WTC11 (cell line): ENCODE data around the gene IGSF9B. TPM values are rescaled to one million over a fixed set of nuclear protein-coding genes. Genes with fewer than 3 reads are reported as not detected.

Experiments used
- ATAC-seq: fragments of 200-7000 bp; cut with Tn5 transposase; 2 replicates; pipeline ENCODE4 v1.10.0; 2021; ENCODE audit warnings: mild to moderate bottlenecking, moderate library complexity
- CTCF ChIA-PET: fragments of 300-600 bp; sonication (Branson Sonifier 250); formaldehyde crosslinking; loops from one replicate; lab custom pipeline; 2021; ENCODE audit warnings: antibody characterized with exemption; lab: Charles Lee
- POLR2A ChIA-PET: fragments of 350-600 bp; sonication (Branson Sonifier 250); formaldehyde crosslinking; loops from one replicate; lab custom pipeline; 2021; ENCODE audit warnings: antibody characterized with exemption; lab: Charles Lee
- DNase-seq: peaks from one replicate; pipeline ENCODE4 v3.0.0; 2021; ENCODE audit warnings: low spot score
- H3K27ac Mint-ChIP-seq: 2 replicates; pipeline ENCODE4 v1.8.0; 2021; ENCODE audit warnings: mixed read lengths
- H3K27me3 Mint-ChIP-seq: 2 replicates; pipeline ENCODE4 v1.8.0; 2021; ENCODE audit warnings: low read depth, mild to moderate bottlenecking, moderate library complexity, mixed read lengths
- H3K36me3 Mint-ChIP-seq: 2 replicates; pipeline ENCODE4 v1.8.0; 2021; ENCODE audit warnings: mixed read lengths
- H3K4me1 Mint-ChIP-seq: 2 replicates; pipeline ENCODE4 v1.8.0; 2022; ENCODE audit warnings: mixed read lengths
- H3K4me3 Mint-ChIP-seq: 2 replicates; pipeline ENCODE4 v1.8.0; 2021; ENCODE audit warnings: mild to moderate bottlenecking, moderate library complexity, mixed read lengths
- H3K9me3 Mint-ChIP-seq: 2 replicates; pipeline ENCODE4 v1.8.0; 2021; ENCODE audit warnings: mixed read lengths
- ERG ChIP-seq: fragments of 250-450 bp; sonication (Bioruptor Pico); IDR thresholded peaks from 2 replicates; pipeline ENCODE4 v1.8.0; 2021; ENCODE audit warnings: mild to moderate bottlenecking
- ESRRA ChIP-seq: sonication (generic); formaldehyde crosslinking; IDR thresholded peaks from 2 replicates; pipeline ENCODE4 v1.8.1; 2022; ENCODE audit warnings: mild to moderate bottlenecking, missing genetic modification reagents, borderline replicate concordance
- FOXK1 ChIP-seq: sonication (generic); formaldehyde crosslinking; IDR thresholded peaks from 2 replicates; pipeline ENCODE4 v1.8.0; 2022; ENCODE audit warnings: mild to moderate bottlenecking, moderate library complexity, missing genetic modification reagents
- GABPB1 ChIP-seq: sonication (generic); formaldehyde crosslinking; IDR thresholded peaks from 2 replicates; pipeline ENCODE4 v1.8.1; 2023; ENCODE audit warnings: mild to moderate bottlenecking, missing genetic modification reagents
- HMGA2 ChIP-seq: fragments of 250-450 bp; sonication (Bioruptor Pico); IDR thresholded peaks from 2 replicates; pipeline ENCODE4 v1.4.0; 2021; ENCODE audit warnings: mild to moderate bottlenecking, moderate library complexity
- IRF2 ChIP-seq: sonication (generic); formaldehyde crosslinking; IDR thresholded peaks from 2 replicates; pipeline ENCODE4 v1.8.0; 2022; ENCODE audit warnings: low read depth, missing genetic modification reagents, borderline replicate concordance
- KAT7 ChIP-seq: sonication (generic); formaldehyde crosslinking; IDR thresholded peaks from 2 replicates; pipeline ENCODE4 v1.8.1; 2023; ENCODE audit warnings: missing genetic modification reagents, mild to moderate bottlenecking, borderline replicate concordance
- MYBL2 ChIP-seq: sonication (generic); formaldehyde crosslinking; IDR thresholded peaks from 2 replicates; pipeline ENCODE4 v1.8.1; 2023; ENCODE audit warnings: mild to moderate bottlenecking, moderate library complexity, missing genetic modification reagents
- NR2C2 ChIP-seq: sonication (generic); formaldehyde crosslinking; IDR thresholded peaks from 2 replicates; pipeline ENCODE4 v1.8.0; 2022; ENCODE audit warnings: mild to moderate bottlenecking, missing genetic modification reagents
- PRDM15 ChIP-seq: sonication (generic); formaldehyde crosslinking; IDR thresholded peaks from 2 replicates; pipeline ENCODE4 v1.8.0; 2022; ENCODE audit warnings: missing genetic modification reagents
- RORB ChIP-seq: fragments of 250-450 bp; sonication (Bioruptor Pico); IDR thresholded peaks from 2 replicates; pipeline ENCODE4 v1.9.0; 2021; ENCODE audit warnings: mild to moderate bottlenecking
- TEAD1 ChIP-seq: sonication (generic); formaldehyde crosslinking; IDR thresholded peaks from 2 replicates; pipeline ENCODE4 v1.8.0; 2022; ENCODE audit warnings: mild to moderate bottlenecking, missing genetic modification reagents
- ZBTB21 ChIP-seq: sonication (generic); formaldehyde crosslinking; IDR thresholded peaks from 2 replicates; pipeline ENCODE4 v1.8.1; 2023; ENCODE audit warnings: mild to moderate bottlenecking, missing genetic modification reagents, borderline replicate concordance
- ZNF138 ChIP-seq: sonication (generic); formaldehyde crosslinking; conservative IDR thresholded peaks from 2 replicates; pipeline ENCODE4 v1.8.1; 2022; ENCODE audit warnings: mild to moderate bottlenecking, moderate library complexity, missing genetic modification reagents
- ZNF423 ChIP-seq: fragments of 250-450 bp; sonication (Bioruptor Pico); IDR thresholded peaks from 2 replicates; pipeline ENCODE4 v2.1.2; 2022; ENCODE audit warnings: mild to moderate bottlenecking, moderate library complexity
- total RNA-seq: library from RNA; stranded (reverse); gene quantifications from 3 replicates; pipeline ENCODE4 v1.2.3, GENCODE V29; 2021
- TF ChIP-seq, protein P1 (sequence below): sonication (generic); formaldehyde crosslinking; conservative IDR thresholded peaks from 2 replicates; pipeline ENCODE4 v1.8.1; 2023; ENCODE audit warnings: mild to moderate bottlenecking, low read depth, missing genetic modification reagents, moderate library complexity
- TF ChIP-seq, protein P2 (sequence below): sonication (generic); formaldehyde crosslinking; IDR thresholded peaks from 2 replicates; pipeline ENCODE4 v1.8.0; 2022; ENCODE audit warnings: mild to moderate bottlenecking, missing genetic modification reagents
- TF ChIP-seq, protein P3 (sequence below): sonication (generic); formaldehyde crosslinking; IDR thresholded peaks from 2 replicates; pipeline ENCODE4 v1.8.0; 2023; ENCODE audit warnings: missing genetic modification reagents
- TF ChIP-seq, protein P4 (sequence below): sonication (generic); formaldehyde crosslinking; IDR thresholded peaks from 2 replicates; pipeline ENCODE4 v1.8.1; 2022; ENCODE audit warnings: low read depth, missing genetic modification reagents, borderline replicate concordance
- TF ChIP-seq, protein P5 (sequence below): sonication (generic); formaldehyde crosslinking; IDR thresholded peaks from 2 replicates; pipeline ENCODE4 v1.8.1; 2023; ENCODE audit warnings: mild to moderate bottlenecking, missing genetic modification reagents, moderate library complexity
- TF ChIP-seq, protein P6 (sequence below): sonication (generic); formaldehyde crosslinking; IDR thresholded peaks from 2 replicates; pipeline ENCODE4 v1.8.1; 2022; ENCODE audit warnings: missing genetic modification reagents, borderline replicate concordance

Gene IGSF9B
- total RNA-seq, 1 experiment from 2014 or later, result 52.7 TPM

GRCh38 chr11:133955081-133955891, 1.5 kb downstream of the IGSF9B start:
- ChIA-PET POLR2A (no interaction called here), CTCF (interaction anchor here (0.9 to 4.6 kb wide), 6 partner anchors 8 to 95 kb away, joined by 3 to 25 read pairs (median 4); no protein-coding TSS in a partner anchor)
- H3K36me3 Mint-ChIP-seq, result peaks cover 4% of the 10 kb centered on the region; the same call in 1 of the 2 replicates
- no peak overlapping the region for H3K27ac Mint-ChIP-seq
- TF ChIP-seq TEAD1 (CRISPR knock-in tag), result no peak
- TF ChIP-seq, protein P1, sequence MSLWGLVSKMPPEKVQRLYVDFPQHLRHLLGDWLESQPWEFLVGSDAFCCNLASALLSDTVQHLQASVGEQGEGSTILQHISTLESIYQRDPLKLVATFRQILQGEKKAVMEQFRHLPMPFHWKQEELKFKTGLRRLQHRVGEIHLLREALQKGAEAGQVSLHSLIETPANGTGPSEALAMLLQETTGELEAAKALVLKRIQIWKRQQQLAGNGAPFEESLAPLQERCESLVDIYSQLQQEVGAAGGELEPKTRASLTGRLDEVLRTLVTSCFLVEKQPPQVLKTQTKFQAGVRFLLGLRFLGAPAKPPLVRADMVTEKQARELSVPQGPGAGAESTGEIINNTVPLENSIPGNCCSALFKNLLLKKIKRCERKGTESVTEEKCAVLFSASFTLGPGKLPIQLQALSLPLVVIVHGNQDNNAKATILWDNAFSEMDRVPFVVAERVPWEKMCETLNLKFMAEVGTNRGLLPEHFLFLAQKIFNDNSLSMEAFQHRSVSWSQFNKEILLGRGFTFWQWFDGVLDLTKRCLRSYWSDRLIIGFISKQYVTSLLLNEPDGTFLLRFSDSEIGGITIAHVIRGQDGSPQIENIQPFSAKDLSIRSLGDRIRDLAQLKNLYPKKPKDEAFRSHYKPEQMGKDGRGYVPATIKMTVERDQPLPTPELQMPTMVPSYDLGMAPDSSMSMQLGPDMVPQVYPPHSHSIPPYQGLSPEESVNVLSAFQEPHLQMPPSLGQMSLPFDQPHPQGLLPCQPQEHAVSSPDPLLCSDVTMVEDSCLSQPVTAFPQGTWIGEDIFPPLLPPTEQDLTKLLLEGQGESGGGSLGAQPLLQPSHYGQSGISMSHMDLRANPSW (CRISPR knock-in tag), result no peak
- no peak for TF ChIP-seq ZNF423 (CRISPR knock-in tag)
- TF ChIP-seq ESRRA, result no peak
- TF ChIP-seq, protein P2, sequence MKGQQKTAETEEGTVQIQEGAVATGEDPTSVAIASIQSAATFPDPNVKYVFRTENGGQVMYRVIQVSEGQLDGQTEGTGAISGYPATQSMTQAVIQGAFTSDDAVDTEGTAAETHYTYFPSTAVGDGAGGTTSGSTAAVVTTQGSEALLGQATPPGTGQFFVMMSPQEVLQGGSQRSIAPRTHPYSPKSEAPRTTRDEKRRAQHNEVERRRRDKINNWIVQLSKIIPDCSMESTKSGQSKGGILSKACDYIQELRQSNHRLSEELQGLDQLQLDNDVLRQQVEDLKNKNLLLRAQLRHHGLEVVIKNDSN (CRISPR knock-in tag), result no peak
- TF ChIP-seq RORB, result no peak
- TF ChIP-seq, protein P3, sequence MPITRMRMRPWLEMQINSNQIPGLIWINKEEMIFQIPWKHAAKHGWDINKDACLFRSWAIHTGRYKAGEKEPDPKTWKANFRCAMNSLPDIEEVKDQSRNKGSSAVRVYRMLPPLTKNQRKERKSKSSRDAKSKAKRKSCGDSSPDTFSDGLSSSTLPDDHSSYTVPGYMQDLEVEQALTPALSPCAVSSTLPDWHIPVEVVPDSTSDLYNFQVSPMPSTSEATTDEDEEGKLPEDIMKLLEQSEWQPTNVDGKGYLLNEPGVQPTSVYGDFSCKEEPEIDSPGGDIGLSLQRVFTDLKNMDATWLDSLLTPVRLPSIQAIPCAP (CRISPR knock-in tag), result no peak
- TF ChIP-seq ZBTB21 (CRISPR knock-in tag), result no peak
- TF ChIP-seq FOXK1, result no peak
- TF ChIP-seq KAT7 (CRISPR knock-in tag), result no peak
- TF ChIP-seq, protein P4, sequence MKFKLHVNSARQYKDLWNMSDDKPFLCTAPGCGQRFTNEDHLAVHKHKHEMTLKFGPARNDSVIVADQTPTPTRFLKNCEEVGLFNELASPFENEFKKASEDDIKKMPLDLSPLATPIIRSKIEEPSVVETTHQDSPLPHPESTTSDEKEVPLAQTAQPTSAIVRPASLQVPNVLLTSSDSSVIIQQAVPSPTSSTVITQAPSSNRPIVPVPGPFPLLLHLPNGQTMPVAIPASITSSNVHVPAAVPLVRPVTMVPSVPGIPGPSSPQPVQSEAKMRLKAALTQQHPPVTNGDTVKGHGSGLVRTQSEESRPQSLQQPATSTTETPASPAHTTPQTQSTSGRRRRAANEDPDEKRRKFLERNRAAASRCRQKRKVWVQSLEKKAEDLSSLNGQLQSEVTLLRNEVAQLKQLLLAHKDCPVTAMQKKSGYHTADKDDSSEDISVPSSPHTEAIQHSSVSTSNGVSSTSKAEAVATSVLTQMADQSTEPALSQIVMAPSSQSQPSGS (CRISPR knock-in tag), result no peak
- no peak for TF ChIP-seq MYBL2 (CRISPR knock-in tag)
- TF ChIP-seq, protein P5, sequence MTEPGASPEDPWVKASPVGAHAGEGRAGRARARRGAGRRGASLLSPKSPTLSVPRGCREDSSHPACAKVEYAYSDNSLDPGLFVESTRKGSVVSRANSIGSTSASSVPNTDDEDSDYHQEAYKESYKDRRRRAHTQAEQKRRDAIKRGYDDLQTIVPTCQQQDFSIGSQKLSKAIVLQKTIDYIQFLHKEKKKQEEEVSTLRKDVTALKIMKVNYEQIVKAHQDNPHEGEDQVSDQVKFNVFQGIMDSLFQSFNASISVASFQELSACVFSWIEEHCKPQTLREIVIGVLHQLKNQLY (CRISPR knock-in tag), result no peak
- TF ChIP-seq HMGA2 (CRISPR knock-in tag), result no peak
- H3K4me1 Mint-ChIP-seq, result peaks cover 62% of the 10 kb centered on the region
- DNase-seq (no peak), ATAC-seq (no peak)
- H3K27me3 Mint-ChIP-seq, result peaks cover 45% of the 10 kb centered on the region
- H3K9me3 Mint-ChIP-seq, result peaks cover 9% of the 10 kb centered on the region
- peak overlapping the region; percentile 82 for H3K4me3 Mint-ChIP-seq

DNA sequence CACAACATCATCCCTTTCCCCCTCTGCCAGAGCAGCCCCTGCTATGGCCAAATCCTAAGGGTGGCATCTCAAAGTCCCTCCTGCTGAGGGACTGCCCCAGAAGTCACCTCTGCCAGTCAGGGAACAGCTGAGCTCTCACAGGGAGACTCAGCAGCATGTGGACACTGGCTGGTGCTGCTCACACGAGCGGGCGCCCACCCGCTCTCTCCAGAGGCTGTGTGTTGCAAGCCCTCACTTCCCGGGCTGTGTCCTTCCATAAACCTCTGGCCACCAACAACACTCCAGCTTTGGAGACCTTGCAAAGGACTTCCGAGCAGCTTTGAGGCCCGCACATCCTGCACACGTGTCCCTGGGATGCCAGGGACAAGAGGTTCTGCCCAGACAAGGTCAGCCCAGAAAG, 2.8 kb downstream of the IGSF9B start:
- Mint-ChIP-seq H3K4me1 (peaks cover 75% of the 10 kb centered on the region), H3K4me3 (peak overlapping the region; percentile 82), H3K36me3 (peaks cover 4% of the 10 kb centered on the region; the same call in 1 of the 2 replicates), H3K27ac (0 out of 2 replicates have a peak overlapping the region, but pooled peaks have one; percentile 9), H3K9me3 (peaks cover 5% of the 10 kb centered on the region), H3K27me3 (peaks cover 32% of the 10 kb centered on the region)
- ChIA-PET CTCF (no interaction called here), POLR2A (no interaction called here)
- DNase-seq, result no peak
- no peak for ATAC-seq
- TF ChIP-seq ZNF138 (CRISPR knock-in tag) (no peak), ERG (no peak), IRF2 (CRISPR knock-in tag) (no peak), PRDM15 (CRISPR knock-in tag) (no peak), ZBTB21 (CRISPR knock-in tag) (no peak), NR2C2 (CRISPR knock-in tag) (no peak), GABPB1 (CRISPR knock-in tag) (no peak)
- TF ChIP-seq, protein P6, sequence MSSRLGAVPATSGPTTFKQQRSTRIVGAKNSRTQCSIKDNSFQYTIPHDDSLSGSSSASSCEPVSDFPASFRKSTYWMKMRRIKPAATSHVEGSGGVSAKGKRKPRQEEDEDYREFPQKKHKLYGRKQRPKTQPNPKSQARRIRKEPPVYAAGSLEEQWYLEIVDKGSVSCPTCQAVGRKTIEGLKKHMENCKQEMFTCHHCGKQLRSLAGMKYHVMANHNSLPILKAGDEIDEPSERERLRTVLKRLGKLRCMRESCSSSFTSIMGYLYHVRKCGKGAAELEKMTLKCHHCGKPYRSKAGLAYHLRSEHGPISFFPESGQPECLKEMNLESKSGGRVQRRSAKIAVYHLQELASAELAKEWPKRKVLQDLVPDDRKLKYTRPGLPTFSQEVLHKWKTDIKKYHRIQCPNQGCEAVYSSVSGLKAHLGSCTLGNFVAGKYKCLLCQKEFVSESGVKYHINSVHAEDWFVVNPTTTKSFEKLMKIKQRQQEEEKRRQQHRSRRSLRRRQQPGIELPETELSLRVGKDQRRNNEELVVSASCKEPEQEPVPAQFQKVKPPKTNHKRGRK, result no peak
